22Rv1 (cell line): ENCODE data around the gene EIF3A.
A peak's percentile ranks its signal among the peaks of the same experiment; 100 is the strongest.

Source experiments
- CTCF ChIP-seq: fragments of 450-650 bp; IDR thresholded peaks from 2 replicates; pipeline ENCODE4 v1.5.1; 2017; ENCODE audit warnings: mild to moderate bottlenecking
- ZFX ChIP-seq: fragments of 450-650 bp; IDR thresholded peaks from 2 replicates; pipeline ENCODE4 v1.6.1; 2017; ENCODE audit warnings: antibody characterized with exemption, borderline replicate concordance

GRCh38 chr10:119030421-119031250, 50.0 kb downstream of the EIF3A start:
- peak; percentile 40 for TF ChIP-seq CTCF
- no peak for TF ChIP-seq ZFX
